NT2/D1 (cell line): ENCODE data around the gene IFITM5.

Source experiments
- SUZ12 ChIP-seq: IDR thresholded peaks from 2 replicates; pipeline ENCODE4 v1.6.1; 2011; ENCODE audit not compliant: insufficient read length, insufficient read depth; ENCODE audit errors: extremely low read depth
- YY1 ChIP-seq: IDR thresholded peaks from 2 replicates; pipeline ENCODE4 v1.6.1; 2011; ENCODE audit not compliant: insufficient read length, insufficient read depth

GRCh38 chr11:255816-256215 lies 43.5 kb downstream of the IFITM5 start:
- TF ChIP-seq YY1 (no peak), SUZ12 (no peak)
